Esophagus mucosa (tissue), 1 donor: ENCODE measurements around the gene SGK2. TPM values are rescaled to one million over a fixed set of nuclear protein-coding genes. Genes with fewer than 3 reads are reported as not detected.
"Not testable (repeated sequence)": the region's sequence is repeated elsewhere in the genome, so short reads cannot be mapped to it uniquely, and the experiment has no call there.

Experiments
- ATAC-seq: fragments of 200-7000 bp; cut with Tn5 transposase; one replicate; pipeline ENCODE4 v1.9.1; 2020
- total RNA-seq: library from RNA; stranded (reverse); gene quantifications from one replicate; pipeline ENCODE4 v1.2.4, GENCODE V29; 2023
- donor health status: DM: yes; HTN: yes; CAD: no.

SGK2 gene
- total RNA-seq, 1 donor from 2014 or later, result 0.36 TPM

DNA sequence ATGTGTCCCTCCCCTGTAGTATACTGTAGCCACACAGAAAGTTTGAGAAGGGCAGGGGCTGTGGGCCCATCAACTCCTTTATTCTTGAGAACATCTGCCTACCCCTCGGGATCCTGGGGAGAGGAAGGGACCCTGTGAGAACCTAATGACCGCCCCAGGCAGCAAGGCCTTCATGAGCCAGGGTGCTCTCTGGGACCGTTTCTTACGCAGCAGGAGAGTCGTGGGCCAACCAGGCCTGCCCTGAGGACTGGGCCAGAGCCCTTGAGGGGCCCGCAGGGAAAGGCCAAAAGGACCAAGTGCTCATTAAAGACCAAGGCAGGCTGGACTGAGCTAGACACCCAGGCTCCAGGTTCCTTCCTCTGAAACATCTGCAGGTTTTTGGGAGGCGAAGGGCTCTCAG, 5.2 kb downstream of the SGK2 start:
- ATAC-seq, result no peak

GRCh38 chr20:43564455-43564854, 5.6 kb downstream of the SGK2 start:
- no peak for ATAC-seq

- no peak for ATAC-seq
These were observed 6.3 kb downstream of the SGK2 start for GRCh38 chr20:43564993-43565757.

DNA sequence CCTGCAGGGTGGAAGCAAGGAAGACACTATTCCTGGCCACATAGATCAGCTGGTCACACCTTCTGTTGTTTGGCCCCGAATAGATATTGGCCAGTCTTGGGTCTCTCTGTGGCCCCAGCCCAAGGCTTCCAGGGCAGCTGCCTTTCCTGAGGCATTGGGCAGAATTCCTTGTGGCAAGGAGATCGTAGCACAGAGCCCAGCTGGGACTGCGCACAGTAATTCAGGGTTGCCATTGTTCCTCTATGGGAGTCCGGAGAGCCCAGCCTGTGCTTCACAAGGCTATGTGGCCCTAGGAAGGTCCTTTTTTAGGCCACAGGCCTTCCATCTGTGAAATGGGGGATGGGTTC, 6.9 kb downstream of the SGK2 start:
- ATAC-seq, result no peak

- no peak for ATAC-seq
These were observed 8.7 kb downstream of the SGK2 start for GRCh38 chr20:43567477-43567876.

- no peak for ATAC-seq
These were observed 9.9 kb downstream of the SGK2 start for GRCh38 chr20:43568706-43569105.

GRCh38 chr20:43569282-43569681, 10.5 kb downstream of the SGK2 start:
- ATAC-seq, result no peak

DNA sequence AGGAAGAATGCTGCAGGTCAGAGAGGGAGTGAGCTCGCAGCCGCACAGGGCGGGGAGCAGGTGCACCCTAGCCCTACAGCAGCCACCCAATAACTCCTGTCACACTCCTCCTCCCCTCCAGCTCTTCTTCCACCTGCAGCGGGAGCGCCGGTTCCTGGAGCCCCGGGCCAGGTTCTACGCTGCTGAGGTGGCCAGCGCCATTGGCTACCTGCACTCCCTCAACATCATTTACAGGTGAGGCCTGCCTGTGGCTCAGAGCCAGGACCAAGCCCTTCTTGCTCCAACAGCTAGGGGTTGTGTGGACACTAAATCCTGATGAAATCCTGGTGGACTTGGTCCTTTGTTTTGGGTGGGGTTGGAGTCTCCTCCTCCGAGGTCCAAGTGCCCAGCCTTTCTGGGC, 11.7 kb downstream of the SGK2 start:
- no peak for ATAC-seq

GRCh38 chr20:43571310-43571709, 12.5 kb downstream of the SGK2 start:
- no peak for ATAC-seq

GRCh38 chr20:43571771-43572170, 12.9 kb downstream of the SGK2 start:
- ATAC-seq, result no peak

GRCh38 chr20:43572891-43573290, 14.1 kb downstream of the SGK2 start:
- ATAC-seq, result no peak

GRCh38 chr20:43576108-43576507, 17.3 kb downstream of the SGK2 start:
- ATAC-seq, result no peak

- no peak for ATAC-seq
These were observed 21.3 kb downstream of the SGK2 start for GRCh38 chr20:43579861-43580793.

GRCh38 chr20:43583133-43583864, 24.5 kb downstream of the SGK2 start:
- no peak for ATAC-seq

- peak; percentile 20 for ATAC-seq
These were observed 25.2 kb downstream of the SGK2 start for GRCh38 chr20:43583982-43584432.

DNA sequence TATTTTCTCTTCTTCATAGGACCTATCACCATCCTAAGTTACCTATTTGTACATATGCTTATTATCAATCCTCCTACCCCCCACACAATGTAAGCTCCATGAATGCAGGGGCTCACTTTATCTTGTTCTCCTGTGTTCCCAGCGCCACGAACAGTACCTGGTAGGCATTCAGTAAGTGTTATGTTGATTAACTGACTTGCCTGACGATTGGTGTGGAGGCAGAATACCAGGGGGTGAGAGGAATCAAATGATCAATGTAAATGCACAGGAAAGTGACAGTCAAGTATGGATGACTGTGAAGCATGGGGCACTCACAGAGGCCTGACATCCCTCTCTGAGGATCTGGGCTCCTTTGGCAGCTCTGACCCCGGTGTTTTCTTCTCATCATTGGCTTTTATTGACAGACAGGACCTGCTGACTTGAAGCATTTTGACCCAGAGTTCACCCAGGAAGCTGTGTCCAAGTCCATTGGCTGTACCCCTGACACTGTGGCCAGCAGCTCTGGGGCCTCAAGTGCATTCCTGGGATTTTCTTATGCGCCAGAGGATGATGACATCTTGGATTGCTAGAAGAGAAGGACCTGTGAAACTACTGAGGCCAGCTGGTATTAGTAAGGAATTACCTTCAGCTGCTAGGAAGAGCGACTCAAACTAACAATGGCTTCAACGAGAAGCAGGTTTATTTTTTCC, 25.8 kb downstream of the SGK2 start:
- no peak for ATAC-seq

GRCh38 chr20:43586641-43587040, 27.8 kb downstream of the SGK2 start:
- no peak for ATAC-seq

DNA sequence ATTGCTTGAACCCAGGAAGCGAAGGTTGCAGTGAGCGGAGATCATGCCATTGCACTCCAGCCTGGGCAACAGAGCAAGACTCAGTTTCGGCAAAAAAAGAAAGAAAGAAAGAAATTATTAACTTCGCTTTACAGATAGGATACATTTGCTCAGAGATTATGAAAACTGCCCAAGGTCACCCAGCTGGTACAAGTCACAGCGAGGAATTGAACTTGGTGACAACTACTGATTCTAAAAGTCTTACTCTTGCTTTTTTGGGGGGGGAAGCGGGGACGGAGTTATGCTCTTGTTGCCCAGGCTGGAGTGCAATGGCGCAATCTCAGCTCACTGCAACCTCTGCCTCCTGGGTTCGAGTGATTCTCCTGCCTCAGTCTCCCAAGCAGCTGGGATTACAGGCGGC, 29.7 kb downstream of the SGK2 start:
- ATAC-seq, result not testable (repeated sequence)

DNA sequence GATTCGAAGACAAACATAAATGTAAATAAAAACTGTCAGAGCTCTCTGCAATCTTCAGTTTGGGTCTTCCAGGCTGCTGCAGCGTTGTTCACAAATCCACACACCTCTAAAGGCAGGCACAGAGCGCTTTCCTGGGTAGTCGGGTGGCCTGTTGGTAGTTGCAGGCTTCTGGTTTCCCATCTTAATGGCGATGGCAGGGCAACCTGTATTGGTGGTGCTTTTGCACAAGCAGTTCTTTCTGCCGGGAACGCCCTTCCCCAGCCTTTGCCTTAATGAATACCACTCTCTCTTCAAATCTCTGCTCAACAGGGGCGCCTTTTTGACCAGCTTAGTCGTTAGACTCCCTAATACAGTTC, 31.2 kb downstream of the SGK2 start:
- ATAC-seq, result no peak

DNA sequence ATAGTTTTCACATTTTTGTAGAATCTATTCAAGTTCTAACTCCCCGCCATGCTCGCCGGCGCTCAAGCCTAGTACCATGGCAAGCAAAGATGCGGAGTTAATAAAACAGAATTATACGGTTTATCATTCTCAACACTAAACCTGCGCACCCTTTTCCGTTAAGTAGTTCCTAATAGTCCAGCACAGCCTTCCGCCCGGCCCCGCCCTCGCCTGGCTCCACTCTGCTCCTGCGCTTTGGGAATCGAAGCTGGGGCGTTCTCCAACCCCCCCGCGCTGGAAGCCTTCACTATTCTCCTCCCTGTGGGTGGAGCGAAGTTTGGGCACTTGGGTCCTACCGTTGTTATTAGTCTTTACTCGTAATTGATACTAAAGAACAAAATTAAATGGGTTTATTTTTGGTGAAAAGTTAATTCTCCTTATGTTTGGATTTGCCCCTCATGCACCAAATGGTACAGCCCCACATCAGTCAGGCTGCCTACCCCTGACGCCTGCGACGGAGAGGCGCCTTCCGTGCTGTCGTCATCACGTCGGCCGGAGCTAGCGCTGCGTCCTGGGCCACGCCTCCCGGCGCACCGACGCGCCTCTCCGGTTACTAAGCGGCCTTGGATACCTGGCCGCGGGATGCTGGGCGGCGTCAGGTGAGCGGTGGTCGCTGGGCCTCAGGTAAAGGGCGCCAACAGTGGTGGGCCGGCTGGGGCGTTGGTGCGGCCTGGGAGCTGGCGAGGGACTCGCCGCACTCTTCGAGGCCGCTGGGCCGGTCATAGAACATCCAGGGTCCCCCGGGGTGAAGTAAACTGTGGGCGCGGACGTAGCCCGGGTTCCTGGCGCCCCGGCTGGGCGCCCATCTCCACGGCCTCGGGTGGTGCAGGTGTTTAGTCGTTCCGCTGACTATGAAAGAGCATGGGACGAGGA, 31.8 kb downstream of the SGK2 start, which contains the start of gene IFT52:
Gene IFT52 (plus strand): TSS at position 546 of the 912 bp plus-strand sequence. CDS start 3,762 bp downstream, outside the sequence.
- peak; percentile 99 for ATAC-seq

DNA sequence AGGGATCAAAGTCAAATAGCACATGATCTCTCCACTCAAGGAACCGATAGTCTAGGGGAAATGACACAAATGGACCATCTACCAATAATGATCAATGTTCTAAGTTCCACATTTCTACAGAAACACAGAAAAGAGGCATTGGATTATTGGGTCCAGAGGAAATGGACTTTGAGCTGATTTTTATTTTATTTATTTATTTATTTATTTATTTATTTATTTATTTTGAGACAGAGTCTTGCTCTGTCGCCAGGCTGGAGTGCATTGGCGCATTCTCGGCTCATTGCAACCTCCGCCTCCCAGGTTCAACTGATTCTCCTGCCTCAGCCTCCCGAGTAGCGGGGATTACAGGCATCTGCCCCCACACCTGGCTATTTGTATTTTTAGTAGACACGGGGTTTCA, 43.1 kb downstream of the SGK2 start:
- not testable (repeated sequence) for ATAC-seq
